HepG2 (cell line): Measurements from ENCODE around the gene SEMA3B. TPM values are rescaled to one million over a fixed set of nuclear protein-coding genes. Genes with fewer than 3 reads are reported as not detected.

Experiments used
- E2F1 ChIP-seq: sonication (generic); formaldehyde crosslinking; IDR thresholded peaks from 2 replicates; pipeline ENCODE4 v1.5.0; 2020; ENCODE audit warnings: missing genetic modification reagents
- KDM3A ChIP-seq: IDR thresholded peaks from 2 replicates; pipeline ENCODE4 v1.6.1; 2018; ENCODE audit warnings: low read depth, missing compliant biosample characterization
- NCOA2 ChIP-seq: sonication (generic); formaldehyde crosslinking; IDR thresholded peaks from 2 replicates; pipeline ENCODE4 v1.8.0; 2022; ENCODE audit warnings: inconsistent platforms
- NFIB ChIP-seq: sonication (generic); formaldehyde crosslinking; IDR thresholded peaks from 2 replicates; pipeline ENCODE4 v1.9.0; 2021; ENCODE audit warnings: missing genetic modification reagents, mild to moderate bottlenecking, borderline replicate concordance
- NFKBIZ ChIP-seq: IDR thresholded peaks from 2 replicates; pipeline ENCODE4 v1.6.1; 2018; ENCODE audit warnings: missing genetic modification reagents, missing compliant biosample characterization
- PBX2 ChIP-seq: IDR thresholded peaks from 2 replicates; pipeline ENCODE4 v1.6.1; 2016; ENCODE audit warnings: control low read depth
- TBX3 ChIP-seq: fragments of 450-650 bp; IDR thresholded peaks from 2 replicates; pipeline ENCODE4 v1.6.1; 2017; ENCODE audit warnings: antibody characterized with exemption, mild to moderate bottlenecking, inconsistent platforms, borderline replicate concordance
- TEAD2 ChIP-seq: sonication (generic); formaldehyde crosslinking; IDR thresholded peaks from 2 replicates; pipeline ENCODE4 v1.9.0; 2021; ENCODE audit warnings: missing genetic modification reagents
- TOPORS ChIP-seq: sonication (generic); formaldehyde crosslinking; IDR thresholded peaks from 2 replicates; pipeline ENCODE4 v1.8.0; 2023; ENCODE audit warnings: mild to moderate bottlenecking, missing genetic modification reagents
- ZBTB21 ChIP-seq: sonication (generic); formaldehyde crosslinking; IDR thresholded peaks from 2 replicates; pipeline ENCODE4 v1.4.0; 2020; ENCODE audit warnings: missing genetic modification reagents
- ZBTB4 ChIP-seq: sonication (generic); formaldehyde crosslinking; IDR thresholded peaks from 2 replicates; pipeline ENCODE4 v1.4.0; 2020; ENCODE audit warnings: missing genetic modification reagents, mild to moderate bottlenecking, borderline replicate concordance
- ZMAT3 ChIP-seq: sonication (generic); formaldehyde crosslinking; conservative IDR thresholded peaks from 2 replicates; pipeline ENCODE4 v1.7.0; 2021; ENCODE audit warnings: missing genetic modification reagents
- ZNF274 ChIP-seq: sonication (generic); formaldehyde crosslinking; IDR thresholded peaks from 2 replicates; pipeline ENCODE4 v1.5.1; 2020; ENCODE audit warnings: mild to moderate bottlenecking, missing genetic modification reagents
- ZNF337 ChIP-seq: sonication (generic); formaldehyde crosslinking; IDR thresholded peaks from 2 replicates; pipeline ENCODE4 v1.5.1; 2020; ENCODE audit warnings: missing genetic modification reagents, low read depth, mild to moderate bottlenecking, borderline replicate concordance
- ZNF468 ChIP-seq: sonication (generic); formaldehyde crosslinking; IDR thresholded peaks from 2 replicates; pipeline ENCODE4 v1.8.0; 2022; ENCODE audit warnings: mild to moderate bottlenecking, moderate library complexity, missing genetic modification reagents
- ZNF83 ChIP-seq: sonication (generic); formaldehyde crosslinking; IDR thresholded peaks from 2 replicates; pipeline ENCODE4 v1.4.0; 2020; ENCODE audit warnings: missing genetic modification reagents, mild to moderate bottlenecking, borderline replicate concordance
- polyA plus RNA-seq, 8 experiments: library from polyadenylated mRNA; depleted of rRNA in 3 of 8; stranded (reverse) in 7 of 8; unstranded in 1 of 8; fragments of >200 nt; fragmentation: Illumina TruSeq in 4 of 8; extraction: Trizol in 4 of 8; gene quantifications; 2 replicates each; pipeline versions ENCODE4 v1.2.1 to v1.2.3, GENCODE V29; 2011 to 2016; ENCODE audit warnings: low read depth in 4 of 8, missing spikeins in 1 of 8, mixed read lengths in 1 of 8; ENCODE audit not compliant: insufficient read depth in 1 of 8
- total RNA-seq, 5 experiments: library from RNA; depleted of rRNA; stranded (reverse); fragments of >200 nt; fragmentation: Illumina TruSeq; extraction: Trizol; gene quantifications; 2 replicates each; pipeline ENCODE4 v1.2.3, GENCODE V29; 2016; ENCODE audit warnings: low read depth in 1 of 5
- TF ChIP-seq, protein P1 (sequence below): sonication (generic); formaldehyde crosslinking; IDR thresholded peaks from 2 replicates; pipeline ENCODE4 v1.9.0; 2021; ENCODE audit warnings: missing genetic modification reagents, borderline replicate concordance
- TF ChIP-seq, protein P2 (sequence below): IDR thresholded peaks from 2 replicates; pipeline ENCODE4 v1.6.1; 2016; ENCODE audit warnings: missing genetic modification reagents, missing compliant biosample characterization
- TF ChIP-seq, protein P3 (sequence below): sonication (generic); formaldehyde crosslinking; IDR thresholded peaks from 2 replicates; pipeline ENCODE4 v1.5.0; 2020; ENCODE audit warnings: missing genetic modification reagents

The SEMA3B gene
- total and polyA plus RNA-seq, 2 of the 13 experiments (the other 11 are each of a cell fraction or from before 2014, with no cell fraction given): 93.2 to 158 TPM

DNA sequence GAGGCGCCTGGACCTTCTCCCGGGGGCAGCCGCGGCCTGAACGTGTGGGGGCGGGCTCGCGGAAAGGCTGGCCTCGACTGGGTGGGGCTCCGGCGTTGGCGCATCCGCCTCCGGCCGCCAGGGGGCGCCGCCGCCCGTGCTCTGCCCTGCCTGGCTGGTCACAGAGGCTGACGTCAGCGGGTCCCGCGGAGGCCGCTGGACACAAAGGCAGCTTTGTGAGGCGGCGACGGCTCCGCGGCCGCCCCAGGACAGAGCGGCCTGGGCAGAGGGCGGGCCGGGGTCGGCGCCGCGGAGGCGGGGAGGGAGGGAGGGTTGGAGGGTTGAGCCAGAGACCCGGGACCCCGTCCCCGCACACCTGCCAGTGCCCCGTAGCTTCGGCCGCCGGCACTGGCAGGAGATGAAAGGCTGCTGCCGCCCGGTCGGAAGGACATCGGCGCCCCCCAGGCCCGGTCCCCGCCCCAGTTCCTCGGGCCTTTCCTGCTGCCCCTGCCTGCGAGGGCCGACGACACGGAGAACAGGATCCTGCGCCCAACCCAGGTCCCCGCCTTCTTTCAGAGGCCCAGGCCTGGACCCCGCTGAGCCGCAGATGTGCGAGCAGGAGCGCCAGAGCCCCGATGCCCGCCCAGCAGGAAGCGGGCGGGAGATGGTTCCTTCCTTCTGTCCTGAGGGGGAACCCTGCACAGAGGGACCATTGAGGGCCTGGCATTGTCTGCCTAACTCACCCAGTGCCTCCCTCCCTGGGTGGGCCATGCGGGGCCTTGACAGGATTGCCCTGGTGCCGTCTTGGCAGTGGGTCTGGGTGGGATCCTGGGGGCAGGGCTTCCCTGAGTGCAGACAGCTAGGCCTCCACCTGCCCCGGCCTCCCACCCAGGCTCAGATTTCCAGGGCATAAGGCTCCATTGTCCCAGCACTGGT is 8.7 kb upstream of the SEMA3B start (continued):
- TF ChIP-seq ZNF83 (CRISPR knock-in tag) (no peak), ZBTB21 (CRISPR knock-in tag) (peak; percentile 45; the same call in 1 of the 2 replicates), PBX2 (CRISPR knock-in tag) (no peak), TOPORS (CRISPR knock-in tag) (no peak), TBX3 (no peak), ZMAT3 (CRISPR knock-in tag) (no peak), NFKBIZ (CRISPR knock-in tag) (no peak; the same call in 1 of the 2 replicates), KDM3A (peak; percentile 95; the same call in 1 of the 2 replicates), E2F1 (CRISPR knock-in tag) (peak; percentile 38), ZBTB4 (CRISPR knock-in tag) (0 out of 2 replicates have a peak, but pooled peaks have one; percentile 6), NCOA2 (peak; percentile 90), TEAD2 (CRISPR knock-in tag) (no peak), ZNF337 (no peak), ZNF274 (CRISPR knock-in tag) (peak; percentile 22; the same call in 1 of the 2 replicates), NFIB (0 out of 2 replicates have a peak, but pooled peaks have one; percentile 58), ZNF468 (CRISPR knock-in tag) (no peak)
- TF ChIP-seq, protein P1, sequence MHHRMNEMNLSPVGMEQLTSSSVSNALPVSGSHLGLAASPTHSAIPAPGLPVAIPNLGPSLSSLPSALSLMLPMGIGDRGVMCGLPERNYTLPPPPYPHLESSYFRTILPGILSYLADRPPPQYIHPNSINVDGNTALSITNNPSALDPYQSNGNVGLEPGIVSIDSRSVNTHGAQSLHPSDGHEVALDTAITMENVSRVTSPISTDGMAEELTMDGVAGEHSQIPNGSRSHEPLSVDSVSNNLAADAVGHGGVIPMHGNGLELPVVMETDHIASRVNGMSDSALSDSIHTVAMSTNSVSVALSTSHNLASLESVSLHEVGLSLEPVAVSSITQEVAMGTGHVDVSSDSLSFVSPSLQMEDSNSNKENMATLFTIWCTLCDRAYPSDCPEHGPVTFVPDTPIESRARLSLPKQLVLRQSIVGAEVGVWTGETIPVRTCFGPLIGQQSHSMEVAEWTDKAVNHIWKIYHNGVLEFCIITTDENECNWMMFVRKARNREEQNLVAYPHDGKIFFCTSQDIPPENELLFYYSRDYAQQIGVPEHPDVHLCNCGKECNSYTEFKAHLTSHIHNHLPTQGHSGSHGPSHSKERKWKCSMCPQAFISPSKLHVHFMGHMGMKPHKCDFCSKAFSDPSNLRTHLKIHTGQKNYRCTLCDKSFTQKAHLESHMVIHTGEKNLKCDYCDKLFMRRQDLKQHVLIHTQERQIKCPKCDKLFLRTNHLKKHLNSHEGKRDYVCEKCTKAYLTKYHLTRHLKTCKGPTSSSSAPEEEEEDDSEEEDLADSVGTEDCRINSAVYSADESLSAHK: no peak
- TF ChIP-seq, protein P2, sequence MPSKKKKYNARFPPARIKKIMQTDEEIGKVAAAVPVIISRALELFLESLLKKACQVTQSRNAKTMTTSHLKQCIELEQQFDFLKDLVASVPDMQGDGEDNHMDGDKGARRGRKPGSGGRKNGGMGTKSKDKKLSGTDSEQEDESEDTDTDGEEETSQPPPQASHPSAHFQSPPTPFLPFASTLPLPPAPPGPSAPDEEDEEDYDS: peak; percentile 46
- TF ChIP-seq, protein P3, sequence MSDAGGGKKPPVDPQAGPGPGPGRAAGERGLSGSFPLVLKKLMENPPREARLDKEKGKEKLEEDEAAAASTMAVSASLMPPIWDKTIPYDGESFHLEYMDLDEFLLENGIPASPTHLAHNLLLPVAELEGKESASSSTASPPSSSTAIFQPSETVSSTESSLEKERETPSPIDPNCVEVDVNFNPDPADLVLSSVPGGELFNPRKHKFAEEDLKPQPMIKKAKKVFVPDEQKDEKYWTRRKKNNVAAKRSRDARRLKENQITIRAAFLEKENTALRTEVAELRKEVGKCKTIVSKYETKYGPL (CRISPR knock-in tag): 0 out of 2 replicates have a peak, but pooled peaks have one; percentile 58
